Stimulated activated CD4-positive, alpha-beta T cell treated with anti-CD3 and anti-CD28 coated beads, Interleukin-15, amount 100 ng/mL, for 48 hours (primary cell): Measurements from ENCODE around the gene PPFIA3.
"Not testable (repeated sequence)": the region's sequence is repeated elsewhere in the genome, so short reads cannot be mapped to it uniquely, and the experiment has no call there.

Experiments
- DNase-seq, 2 donors: peaks; one replicate each; pipeline ENCODE4 v3.0.0-alpha.2; 2020; ENCODE audit warnings: low read depth in 2 of 2

PPFIA3 gene

GRCh38 chr19:49103331-49104085 lies 15.8 kb upstream of the PPFIA3 start:
- no peak for DNase-seq

DNA sequence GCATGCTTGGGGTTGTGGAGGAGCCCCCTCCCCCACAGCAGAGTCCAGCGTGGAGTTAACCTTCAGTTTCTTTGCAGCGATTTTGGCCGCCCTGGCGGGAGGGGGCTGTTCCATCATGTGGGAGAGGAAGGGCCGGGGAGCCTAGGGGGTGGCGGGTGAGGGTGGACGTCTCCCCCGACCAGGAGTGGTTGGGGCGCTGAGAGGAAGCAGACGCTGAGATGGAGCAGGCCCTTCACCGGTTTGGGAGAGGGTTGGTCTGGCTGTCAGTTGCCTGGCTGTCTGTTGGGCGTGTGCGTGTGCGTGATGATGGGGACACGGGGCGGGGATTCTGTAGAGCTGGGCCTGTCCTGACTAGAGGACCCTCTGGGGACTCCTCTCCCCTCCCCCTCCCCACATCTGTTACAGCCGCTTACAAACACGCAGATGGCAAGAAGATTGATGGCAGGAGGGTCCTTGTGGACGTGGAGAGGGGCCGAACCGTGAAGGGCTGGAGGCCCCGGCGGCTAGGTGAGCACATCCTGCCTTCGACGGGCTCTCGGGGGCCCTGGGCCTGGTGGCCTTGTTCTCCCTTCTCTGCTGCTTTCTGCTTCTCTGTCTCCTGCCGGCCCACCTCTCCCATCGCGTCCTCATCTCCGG lies 15.0 kb upstream of the PPFIA3 start:
- no peak for DNase-seq

GRCh38 chr19:49106648-49107135 lies 12.7 kb upstream of the PPFIA3 start:
- DNase-seq: peak in 1 of 2 donors; percentile 58

DNA sequence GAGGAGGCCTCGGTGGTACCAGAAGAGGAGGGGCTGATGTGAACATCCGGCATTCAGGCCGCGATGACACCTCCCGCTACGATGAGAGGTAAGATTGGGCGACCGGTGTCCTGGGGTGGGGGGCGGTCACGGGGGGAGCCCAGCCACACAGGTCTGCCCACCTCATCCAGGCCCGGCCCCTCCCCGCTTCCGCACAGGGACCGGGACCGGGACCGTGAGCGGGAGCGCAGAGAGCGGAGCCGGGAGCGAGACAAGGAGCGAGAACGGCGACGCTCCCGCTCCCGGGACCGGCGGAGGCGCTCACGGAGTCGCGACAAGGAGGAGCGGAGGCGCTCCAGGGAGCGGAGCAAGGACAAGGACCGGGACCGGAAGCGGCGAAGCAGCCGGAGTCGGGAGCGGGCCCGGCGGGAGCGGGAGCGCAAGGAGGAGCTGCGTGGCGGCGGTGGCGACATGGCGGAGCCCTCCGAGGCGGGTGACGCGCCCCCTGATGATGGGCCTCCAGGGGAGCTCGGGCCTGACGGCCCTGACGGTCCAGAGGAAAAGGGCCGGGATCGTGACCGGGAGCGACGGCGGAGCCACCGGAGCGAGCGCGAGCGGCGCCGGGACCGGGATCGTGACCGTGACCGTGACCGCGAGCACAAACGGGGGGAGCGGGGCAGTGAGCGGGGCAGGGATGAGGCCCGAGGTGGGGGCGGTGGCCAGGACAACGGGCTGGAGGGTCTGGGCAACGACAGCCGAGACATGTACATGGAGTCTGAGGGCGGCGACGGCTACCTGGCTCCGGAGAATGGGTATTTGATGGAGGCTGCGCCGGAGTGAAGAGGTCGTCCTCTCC lies 11.5 kb upstream of the PPFIA3 start:
- no peak for DNase-seq

DNA sequence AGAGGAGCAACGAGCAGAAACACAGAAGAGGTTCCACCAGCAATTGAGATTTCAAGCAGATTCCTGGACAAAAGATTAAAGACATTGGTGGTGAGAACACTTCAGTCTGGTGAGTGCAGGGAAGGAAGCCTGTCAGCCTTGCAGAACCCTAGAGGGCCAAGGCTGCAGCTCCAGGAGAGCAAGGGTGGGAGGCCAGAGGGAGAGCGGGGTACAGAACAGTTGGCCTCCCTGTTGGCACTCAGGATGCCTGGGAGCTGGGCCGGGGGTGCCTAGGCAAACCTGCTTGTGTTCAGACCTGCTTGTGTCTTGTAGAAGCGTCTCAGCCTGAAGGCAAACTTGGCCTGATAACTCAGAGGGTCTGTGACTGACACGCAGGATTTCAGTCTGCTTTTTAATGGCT lies 10.3 kb upstream of the PPFIA3 start:
- DNase-seq: no peak

- no peak for DNase-seq
These were observed 9.6 kb upstream of the PPFIA3 start for GRCh38 chr19:49109569-49110233.

GRCh38 chr19:49110567-49110966 lies 8.8 kb upstream of the PPFIA3 start:
- DNase-seq: no peak

DNA sequence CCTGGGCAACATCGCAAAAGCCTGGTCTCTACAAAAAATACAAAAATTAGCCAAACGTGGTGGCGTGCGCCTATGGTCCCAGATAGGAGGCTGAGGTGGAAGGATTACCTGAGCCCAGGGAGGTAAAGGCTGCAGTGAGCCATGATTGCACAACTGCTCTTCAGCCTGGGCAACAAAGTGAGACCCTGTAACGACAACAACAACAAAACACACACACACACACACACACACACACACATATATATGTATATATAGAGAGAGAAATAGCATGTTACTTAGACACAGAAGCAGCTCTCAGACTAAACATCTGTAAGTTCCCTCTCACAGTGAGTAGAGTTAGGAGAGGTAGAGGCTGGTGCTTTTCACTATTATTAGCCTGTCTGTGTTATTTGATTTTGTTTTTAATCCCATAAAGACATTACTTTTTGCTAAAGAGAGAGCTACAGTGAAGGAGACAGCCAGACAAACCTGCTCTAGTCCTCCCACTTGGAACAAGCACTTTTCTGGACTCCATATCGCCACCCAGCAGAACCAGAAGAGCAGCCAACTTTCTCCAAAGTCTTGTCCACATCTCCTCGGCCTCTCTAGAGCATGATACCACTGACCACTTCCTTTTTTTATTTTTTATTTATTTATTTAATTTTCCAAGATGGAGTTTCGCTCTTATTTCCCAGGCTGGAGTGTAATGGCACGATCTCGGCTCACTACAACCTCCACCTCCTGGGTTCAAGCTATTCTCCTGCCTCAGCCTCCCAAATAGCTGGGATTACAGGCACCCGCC lies 7.9 kb upstream of the PPFIA3 start:
- no peak for DNase-seq

DNA sequence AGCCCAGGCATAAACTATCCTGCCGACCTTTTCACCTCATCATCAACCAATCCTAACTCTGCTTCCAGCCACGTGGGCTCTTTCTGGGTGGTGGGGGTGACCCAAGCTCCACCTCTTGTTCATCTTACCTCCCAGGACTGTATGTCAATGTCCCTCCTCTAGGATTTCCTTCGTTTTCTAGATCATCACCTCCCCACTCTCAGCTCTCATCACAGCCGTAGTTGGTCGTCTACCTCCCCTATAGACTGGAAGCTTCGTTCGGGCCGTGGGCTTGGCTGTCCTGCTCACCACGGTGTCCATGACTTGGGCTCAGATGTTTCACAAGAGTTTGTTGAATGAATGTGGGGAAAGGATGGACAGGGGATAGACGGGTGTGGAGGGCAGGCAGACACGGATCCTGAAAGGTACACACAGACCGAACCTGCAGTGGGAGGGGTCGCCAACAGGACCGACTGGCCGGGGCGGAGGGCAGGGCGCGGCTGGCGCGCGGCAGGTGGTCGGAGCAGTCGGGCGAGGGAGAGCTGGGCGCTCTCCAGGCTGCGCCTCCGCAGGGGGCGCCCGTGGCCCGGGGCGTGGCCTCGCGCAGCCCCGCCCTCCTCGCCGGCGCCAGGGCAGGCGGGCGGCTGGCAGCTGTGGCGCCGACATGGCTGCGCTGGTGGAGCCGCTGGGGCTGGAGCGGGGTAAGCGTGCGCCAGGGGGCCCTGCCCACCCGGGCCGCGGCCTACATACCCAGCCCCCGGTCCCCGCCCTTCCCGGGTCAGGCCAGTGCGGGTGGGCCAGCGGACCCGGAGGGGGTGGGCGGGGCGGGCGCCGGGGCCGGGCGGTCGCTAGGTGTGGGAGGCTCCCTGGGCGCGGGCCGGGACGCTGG lies 5.3 kb upstream of the PPFIA3 start, which contains the start of gene LIN7B:
Gene LIN7B (plus strand): TSS at position 609 of the 868 bp plus-strand sequence. CDS start 35 bp downstream, at position 644.
- DNase-seq: peak; percentile 33 to 67

DNA sequence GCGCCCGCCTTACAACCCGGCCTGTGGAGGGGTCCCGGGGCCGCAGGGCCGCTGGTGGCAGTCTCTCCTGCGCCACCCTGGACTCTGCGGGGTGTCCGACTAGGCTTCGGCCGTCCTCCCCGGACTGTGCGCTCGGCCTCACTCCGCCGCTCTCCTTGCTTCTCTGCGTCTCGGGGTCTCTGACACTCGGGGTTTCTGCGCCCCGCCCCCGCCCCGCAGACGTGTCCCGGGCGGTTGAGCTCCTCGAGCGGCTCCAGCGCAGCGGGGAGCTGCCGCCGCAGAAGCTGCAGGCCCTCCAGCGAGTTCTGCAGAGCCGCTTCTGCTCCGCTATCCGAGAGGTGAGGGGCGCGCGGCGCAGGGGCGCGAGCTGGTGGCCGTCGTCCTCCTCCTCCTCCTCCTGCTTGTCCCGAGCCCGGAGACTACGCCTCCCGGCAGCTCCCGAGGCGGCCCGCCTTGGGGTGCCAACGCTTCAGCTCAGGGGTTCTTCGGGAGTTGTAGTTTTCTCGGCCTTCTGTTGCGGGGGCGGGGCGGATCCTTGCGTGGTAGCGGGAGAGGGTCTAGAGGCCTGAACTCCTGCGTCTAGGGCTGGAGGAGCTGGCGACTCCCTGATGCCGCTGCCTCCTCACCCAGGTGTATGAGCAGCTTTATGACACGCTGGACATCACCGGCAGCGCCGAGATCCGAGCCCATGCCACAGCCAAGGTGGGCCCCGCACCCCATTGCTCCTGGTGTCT lies 4.5 kb upstream of the PPFIA3 start:
- DNase-seq: peak; percentile 42

- DNase-seq: no peak
These were observed 2.8 kb upstream of the PPFIA3 start for GRCh38 chr19:49116544-49116943.

DNA sequence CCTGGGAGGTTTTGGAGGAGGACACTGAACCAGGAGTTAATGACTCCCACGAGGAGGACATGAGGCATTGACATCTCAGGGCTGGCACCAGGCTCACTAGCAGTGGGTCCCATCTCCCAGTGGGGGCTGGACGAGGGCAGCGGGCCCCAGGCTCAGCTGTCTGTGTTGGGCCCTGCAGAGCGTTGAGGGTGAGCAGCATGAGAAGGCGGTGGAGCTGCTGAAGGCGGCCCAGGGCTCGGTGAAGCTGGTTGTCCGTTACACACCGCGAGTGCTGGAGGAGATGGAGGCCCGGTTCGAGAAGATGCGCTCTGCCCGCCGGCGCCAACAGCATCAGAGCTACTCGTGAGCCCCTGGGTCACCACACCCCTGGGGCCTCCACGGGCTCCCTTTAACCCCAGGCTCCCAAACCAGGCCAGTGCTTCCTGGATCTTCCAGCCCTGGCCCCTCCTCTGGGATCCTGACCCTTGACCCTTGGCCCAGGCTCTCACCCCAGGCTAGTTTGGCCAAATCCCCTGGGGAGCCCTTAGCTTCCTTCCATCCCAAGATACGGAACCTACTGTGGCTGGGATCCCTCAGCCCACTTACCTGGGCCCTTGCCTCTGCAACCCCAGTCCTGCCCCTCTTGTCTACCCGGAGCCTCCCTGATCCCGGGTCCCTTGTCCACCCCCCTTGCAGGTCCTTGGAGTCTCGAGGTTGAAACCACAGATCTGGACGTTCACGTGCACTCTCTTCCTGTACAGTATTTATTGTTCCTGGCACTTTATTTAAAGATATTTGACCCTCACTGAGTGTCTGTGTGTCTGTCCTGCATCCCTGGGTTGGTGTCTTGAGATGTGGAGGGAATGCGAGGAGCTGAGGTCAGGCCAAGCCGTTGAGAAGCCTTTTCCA lies 1.4 kb upstream of the PPFIA3 start:
- no peak for DNase-seq

DNA sequence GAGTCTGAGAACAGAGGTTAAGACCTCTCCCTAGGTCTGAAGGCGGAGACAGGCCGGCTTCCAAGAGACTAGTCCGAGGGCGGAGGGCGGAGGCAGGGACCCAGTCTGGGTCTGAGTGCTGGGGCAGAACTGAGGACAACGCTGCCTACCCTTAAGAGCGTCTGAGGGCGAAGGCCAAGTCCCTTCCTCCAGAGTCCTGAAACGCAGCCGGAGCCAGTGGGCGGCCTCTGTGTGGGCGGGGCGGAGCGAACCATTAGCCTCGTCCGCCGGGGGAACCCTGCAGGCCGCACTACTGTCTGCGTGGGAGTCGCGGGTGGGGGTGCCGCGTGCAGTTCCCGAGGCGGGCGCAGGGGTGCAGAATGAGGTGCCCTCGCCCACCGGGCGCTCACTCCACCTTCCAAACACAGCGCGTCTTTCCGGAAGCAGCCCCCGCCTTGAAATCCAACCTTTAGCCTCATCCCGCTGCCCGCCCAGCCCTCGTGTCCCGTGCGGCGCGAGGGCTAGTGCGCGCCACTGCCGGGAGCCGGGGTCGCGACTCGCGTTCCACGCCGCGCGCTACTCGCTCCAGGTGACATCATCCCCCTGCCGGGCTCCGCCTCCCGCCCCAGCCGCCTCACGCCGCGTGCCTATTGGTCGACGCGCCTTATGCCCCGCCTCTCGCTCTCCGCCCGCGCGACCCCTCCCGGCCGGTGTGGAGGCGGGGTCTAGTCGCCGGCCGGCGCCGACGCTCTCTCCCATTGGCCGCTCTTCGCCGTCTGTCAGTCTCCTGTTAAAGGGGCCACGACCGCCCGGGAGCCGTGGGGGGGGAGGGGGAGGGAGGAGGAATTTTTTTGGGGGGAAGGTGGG lies 556 bp upstream of the PPFIA3 start, which contains the start of gene C19orf73:
Gene C19orf73 (minus strand): TSS at position 579 of the 846 bp plus-strand sequence. CDS start 121 bp downstream, at position 458.
- peak; percentile 92 for DNase-seq

- DNase-seq: no peak
These were observed 960 bp downstream of the PPFIA3 start for GRCh38 chr19:49120325-49120683.

DNA sequence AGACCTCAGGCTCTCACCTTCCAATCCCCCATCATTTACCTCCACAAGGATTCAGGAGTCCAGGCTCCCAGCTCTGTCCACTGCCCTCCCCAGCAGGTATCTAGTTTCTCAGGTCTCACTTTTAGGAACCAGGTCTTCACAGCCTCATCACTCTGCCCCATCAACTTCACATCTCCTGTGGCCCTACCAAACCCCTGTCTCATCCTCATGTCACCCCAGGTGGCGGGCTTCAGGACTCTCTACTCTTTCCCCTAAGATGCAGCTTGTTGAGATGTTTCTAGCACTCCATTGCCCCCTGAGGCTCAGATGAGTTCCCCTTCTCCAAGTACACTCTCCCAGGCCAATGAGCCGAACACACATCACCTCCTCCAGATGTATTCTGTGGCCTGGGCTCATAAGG lies 1.5 kb downstream of the PPFIA3 start:
- no peak for DNase-seq

GRCh38 chr19:49121841-49122240 lies 2.5 kb downstream of the PPFIA3 start:
- not testable (repeated sequence) for DNase-seq

- not testable (repeated sequence) for DNase-seq
These were observed 3.9 kb downstream of the PPFIA3 start for GRCh38 chr19:49123285-49123684.
